Stimulated activated CD8-positive, alpha-beta memory T cell treated with anti-CD3 and anti-CD28 coated beads, Interleukin-12 subunit alpha, Interleukin-12 subunit beta, amount 100 ng/mL, for 4 hours (primary cell): Measurements from ENCODE around the gene DNAJB9.
A peak's percentile ranks its signal among the peaks of the same experiment; 100 is the strongest.
"Not testable (repeated sequence)": the region's sequence is repeated elsewhere in the genome, so short reads cannot be mapped to it uniquely, and the experiment has no call there.

Experiments used
- DNase-seq: peaks from one replicate; pipeline ENCODE4 v3.0.0-alpha.2; 2020; ENCODE audit warnings: low read depth

Gene DNAJB9

GRCh38 chr7:108569381-108570145, at the start of gene DNAJB9, which contains the start of gene THAP5:
Gene DNAJB9 (plus strand): TSS chr7:108569874. CDS start chr7:108571727, 1,853 bp downstream.
Gene THAP5 (minus strand): TSS chr7:108569706. CDS start chr7:108569569, 137 bp downstream.
- DNase-seq: peak; percentile 99

- DNase-seq: no peak
Observed at GRCh38 chr7:108522780-108523179, 46.9 kb upstream of the DNAJB9 start.

GRCh38 chr7:108525327-108525984, 44.2 kb upstream of the DNAJB9 start:
- no peak for DNase-seq

GRCh38 chr7:108525985-108526767, 43.5 kb upstream of the DNAJB9 start, which contains the start of gene PNPLA8:
Gene PNPLA8 (minus strand): TSS chr7:108526135. CDS start chr7:108515491, 10,644 bp downstream.
- peak; percentile 100 for DNase-seq

- DNase-seq: no peak
Observed at GRCh38 chr7:108526768-108527017, 43.0 kb upstream of the DNAJB9 start.

DNA sequence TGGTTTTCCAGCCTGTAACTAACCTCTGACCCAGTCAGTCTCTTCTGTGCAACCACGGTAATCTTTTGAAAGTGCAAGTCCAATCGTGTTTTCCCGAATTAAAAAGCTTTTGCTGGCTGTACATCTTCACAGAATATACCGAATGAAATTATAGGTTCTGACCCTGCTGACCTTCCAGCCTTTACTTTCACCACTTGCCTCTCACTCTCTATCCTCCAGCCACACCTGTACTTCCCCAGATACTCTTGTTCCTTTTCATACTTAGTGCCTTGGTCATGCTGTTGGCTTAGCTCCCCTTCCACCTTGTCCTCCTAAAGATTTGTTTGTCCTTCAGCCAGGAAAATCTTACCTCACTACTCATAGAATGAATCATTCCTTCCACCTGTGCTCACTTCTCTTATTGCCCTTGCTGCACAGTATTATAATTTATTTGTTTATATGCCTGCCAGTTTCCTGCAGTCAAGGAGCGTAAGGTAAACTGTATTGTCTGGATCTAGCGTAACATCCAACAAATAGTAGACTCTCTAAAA, 41.4 kb upstream of the DNAJB9 start:
- no peak for DNase-seq

DNA sequence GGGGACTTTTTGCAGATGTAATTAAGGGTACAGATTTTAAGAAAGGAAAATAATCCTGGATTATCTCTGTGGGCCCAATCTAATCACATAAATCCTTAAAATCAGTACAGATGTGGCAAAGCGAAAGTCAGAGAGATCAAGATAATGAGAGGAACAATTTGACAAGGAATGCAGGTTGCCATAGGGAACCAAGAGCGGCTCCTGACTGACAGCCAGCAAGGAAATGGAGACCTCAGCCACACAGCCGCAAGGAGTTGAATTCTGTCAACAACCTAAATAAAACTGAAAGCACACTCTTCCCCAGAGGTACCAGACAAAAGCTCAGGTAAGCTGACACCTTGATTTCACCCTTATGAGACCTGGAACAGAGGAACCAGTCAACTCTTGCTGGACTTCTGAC, 40.3 kb upstream of the DNAJB9 start:
- DNase-seq: no peak

DNA sequence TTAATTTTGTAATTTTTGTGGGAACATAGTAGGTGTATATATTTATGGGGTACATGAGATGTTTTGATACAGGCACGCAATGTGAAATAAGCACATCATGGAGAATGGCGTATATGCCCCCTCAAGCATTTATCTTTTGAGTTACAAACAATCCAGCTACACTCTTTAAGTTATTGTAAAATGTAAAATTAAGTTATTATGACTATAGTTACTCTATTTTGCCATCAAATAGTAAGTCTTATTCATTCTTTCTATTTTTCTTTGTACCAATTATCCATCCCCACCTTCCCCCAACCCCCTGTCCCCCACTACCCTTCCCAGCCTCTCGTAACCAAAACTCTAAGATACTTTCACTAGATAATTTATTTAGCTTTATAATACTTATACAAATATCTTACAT, 36.0 kb upstream of the DNAJB9 start:
- DNase-seq: no peak

- no peak for DNase-seq
Observed at GRCh38 chr7:108535257-108535656, 34.4 kb upstream of the DNAJB9 start.

- no peak for DNase-seq
Observed at GRCh38 chr7:108535744-108536143, 33.9 kb upstream of the DNAJB9 start.

GRCh38 chr7:108537229-108537628, 32.4 kb upstream of the DNAJB9 start:
- no peak for DNase-seq

- not testable (repeated sequence) for DNase-seq
Observed at GRCh38 chr7:108538236-108538635, 31.4 kb upstream of the DNAJB9 start.

DNA sequence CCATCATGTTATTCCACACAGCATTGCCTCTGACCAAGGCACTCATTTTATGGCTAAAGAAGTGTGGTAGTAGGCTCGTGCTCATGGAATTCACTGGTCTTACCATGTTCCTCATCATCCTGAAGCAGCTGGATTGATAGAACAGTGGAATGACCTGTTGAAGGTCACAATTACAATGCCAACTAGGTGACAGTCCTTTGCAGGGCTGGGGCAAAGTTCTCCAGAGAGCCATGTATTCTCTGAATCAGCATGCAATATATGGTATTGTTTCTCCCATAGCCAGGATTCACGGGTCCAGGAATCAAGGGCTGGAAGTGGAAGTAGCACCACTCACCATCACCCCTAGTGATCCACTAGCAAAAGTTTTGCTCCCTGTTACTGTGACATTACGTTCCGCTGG, 31.0 kb upstream of the DNAJB9 start:
- DNase-seq: not testable (repeated sequence)

DNA sequence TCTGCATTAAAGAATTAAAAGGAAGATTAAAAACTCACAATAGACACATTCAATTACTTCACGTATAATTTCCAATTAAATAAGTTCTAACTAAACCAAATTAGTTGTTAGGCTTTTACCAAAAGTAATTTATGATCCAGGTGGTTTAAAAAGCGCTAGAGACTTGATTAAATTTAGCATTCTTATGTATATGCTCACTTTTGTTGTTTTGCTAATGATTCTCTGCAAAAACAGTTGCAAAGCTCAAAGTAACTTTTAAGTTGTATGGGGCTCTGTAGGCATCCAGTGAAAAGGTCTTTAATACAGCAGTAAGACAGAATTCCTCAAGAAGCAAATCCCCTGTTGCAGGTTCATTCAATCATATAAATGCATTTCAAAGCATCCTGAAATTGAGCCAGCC, 28.2 kb upstream of the DNAJB9 start:
- DNase-seq: no peak

- DNase-seq: not testable (repeated sequence)
Observed at GRCh38 chr7:108548141-108548896, 21.4 kb upstream of the DNAJB9 start.

- not testable (repeated sequence) for DNase-seq
Observed at GRCh38 chr7:108556665-108557064, 13.0 kb upstream of the DNAJB9 start.

GRCh38 chr7:108557191-108557590, 12.5 kb upstream of the DNAJB9 start:
- no peak for DNase-seq

DNA sequence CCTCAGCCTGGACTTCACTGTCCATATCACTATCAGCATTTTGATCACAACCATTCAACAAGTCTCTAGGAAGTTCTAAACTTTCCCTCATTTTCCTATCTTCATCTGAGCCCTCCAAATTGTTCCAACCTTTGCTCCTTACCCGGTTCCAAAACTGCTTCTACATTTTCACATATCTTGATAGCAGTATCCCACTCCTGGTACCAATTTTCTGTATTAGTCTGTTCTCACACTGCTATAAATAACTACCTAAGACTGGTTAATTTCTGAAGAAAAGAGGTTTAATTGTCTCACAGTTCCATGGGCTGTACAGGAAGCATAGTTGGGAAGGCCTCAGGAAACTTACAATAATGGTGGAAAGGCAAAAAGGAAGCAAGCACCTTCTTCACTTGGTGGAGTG, 12.1 kb upstream of the DNAJB9 start:
- no peak for DNase-seq

- DNase-seq: no peak
Observed at GRCh38 chr7:108559253-108559652, 10.4 kb upstream of the DNAJB9 start.

DNA sequence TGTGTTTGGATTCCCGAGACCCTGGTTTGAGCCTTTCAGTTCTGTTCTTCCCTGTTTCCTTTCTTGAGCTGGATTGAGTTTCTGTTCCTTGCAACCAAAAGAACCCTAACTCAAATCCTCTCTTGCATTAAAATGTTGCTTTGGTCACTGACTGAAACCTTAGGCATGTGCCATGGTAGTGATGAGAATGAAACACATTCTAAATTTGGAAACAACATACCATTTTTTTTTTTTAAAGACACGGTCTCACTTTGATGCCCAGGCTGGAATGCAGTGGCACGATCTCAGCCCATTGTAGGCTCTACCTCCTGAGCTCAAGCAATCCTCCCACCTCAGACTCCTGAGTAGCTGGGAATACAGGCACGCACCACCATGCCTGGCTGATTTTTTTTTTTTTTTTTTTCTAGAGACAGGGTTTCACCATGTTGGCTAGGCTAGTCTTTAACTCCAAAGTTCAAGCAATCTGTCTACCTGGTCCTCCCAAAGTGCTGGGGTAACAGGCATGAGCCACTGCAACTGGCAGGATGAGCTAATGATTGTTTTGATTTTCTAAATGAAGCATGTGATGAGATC, 8.5 kb upstream of the DNAJB9 start:
- DNase-seq: no peak

GRCh38 chr7:108565987-108566386, 3.7 kb upstream of the DNAJB9 start:
- no peak for DNase-seq
